BJ (cell line): Measurements from ENCODE around the gene SPNS3. TPM values are rescaled to one million over a fixed set of nuclear protein-coding genes. Genes with fewer than 3 reads are reported as not detected.

Source experiments
- CTCF ChIA-PET: fragments of 350-600 bp; formaldehyde crosslinking; extraction: SDS; loops from one replicate; lab custom pipeline; 2021; ENCODE audit warnings: antibody characterized with exemption, inconsistent platforms; lab: Yijun Ruan, JAX
- POLR2A ChIA-PET: fragments of 300-600 bp; sonication (Branson Sonifier 250); formaldehyde crosslinking; extraction: SDS; loops from one replicate; lab custom pipeline; 2021; ENCODE audit warnings: antibody characterized with exemption; lab: Charles Lee
- DNase-seq: peaks from one replicate; pipeline ENCODE4 v3.0.0-alpha.2; 2011; ENCODE audit warnings: low read depth
- H3K27me3 ChIP-seq: 2 replicates; pipeline ENCODE4 v1.6.0; 2011; ENCODE audit warnings: low read length; ENCODE audit not compliant: control insufficient read depth, insufficient read depth
- H3K36me3 ChIP-seq: 2 replicates; pipeline ENCODE4 v1.5.1; 2011; ENCODE audit warnings: low read length; ENCODE audit not compliant: control insufficient read depth, insufficient read depth
- H3K4me3 ChIP-seq: 2 replicates; pipeline ENCODE4 v1.5.1; 2011; ENCODE audit warnings: low read depth, mild to moderate bottlenecking, control low read depth, low read length
- CTCF ChIP-seq: IDR thresholded peaks from 2 replicates; pipeline ENCODE4 v1.5.1; 2011; ENCODE audit warnings: low read depth, mild to moderate bottlenecking, control low read depth, inconsistent platforms, low read length, moderate library complexity; ENCODE audit not compliant: insufficient read depth
- polyA plus RNA-seq: library from polyadenylated mRNA; depleted of rRNA; stranded (reverse); fragments of >200 nt; gene quantifications from 2 replicates; pipeline ENCODE4 v1.2.3, GENCODE V29; 2011

Gene SPNS3
- polyA plus RNA-seq, 1 experiment = not detected

DNA sequence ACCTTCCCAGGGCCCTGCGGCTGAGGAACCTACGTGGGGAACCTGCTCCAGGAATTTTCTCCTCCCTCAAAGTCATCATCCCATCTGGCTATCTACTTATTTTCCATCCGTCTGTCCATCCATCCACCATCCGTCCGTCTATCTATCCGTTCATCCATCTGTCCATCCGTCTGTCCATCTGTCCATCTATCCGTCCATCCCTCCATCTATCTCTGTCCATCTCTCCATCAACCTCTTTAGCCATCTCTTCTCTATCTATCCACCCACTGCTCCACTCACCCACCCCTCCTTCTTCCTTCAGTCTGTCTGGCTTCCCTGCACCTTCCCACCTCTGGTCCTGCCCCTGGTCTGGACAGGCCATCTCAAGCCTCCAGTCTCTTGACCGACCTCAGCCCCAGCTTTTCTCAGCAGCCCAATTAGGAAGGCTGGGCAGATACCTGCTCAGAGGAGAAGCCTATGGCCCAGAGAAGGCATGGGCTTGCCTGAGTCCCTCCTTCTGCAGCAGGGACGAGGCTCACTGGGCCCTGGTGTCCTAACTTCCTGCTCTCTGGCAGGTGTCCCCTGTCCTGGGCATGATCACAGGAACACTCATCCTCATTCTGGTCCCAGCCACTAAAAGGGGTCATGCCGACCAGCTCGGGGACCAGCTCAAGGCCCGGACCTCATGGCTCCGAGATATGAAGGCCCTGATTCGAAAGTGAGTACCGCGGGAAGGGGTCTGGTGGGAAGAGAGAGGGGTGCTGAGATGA, 98.4 kb downstream of the SPNS3 start:
- POLR2A ChIA-PET = no interaction called here
- no peak for TF ChIP-seq CTCF
- CTCF ChIA-PET = no interaction called here
- H3K36me3 ChIP-seq = no peaks in the 10 kb centered on the region
- no peak for DNase-seq
- H3K4me3 ChIP-seq = no peak overlapping the region
- H3K27me3 ChIP-seq = peaks cover 3% of the 10 kb centered on the region; the same call in 1 of the 2 replicates

DNA sequence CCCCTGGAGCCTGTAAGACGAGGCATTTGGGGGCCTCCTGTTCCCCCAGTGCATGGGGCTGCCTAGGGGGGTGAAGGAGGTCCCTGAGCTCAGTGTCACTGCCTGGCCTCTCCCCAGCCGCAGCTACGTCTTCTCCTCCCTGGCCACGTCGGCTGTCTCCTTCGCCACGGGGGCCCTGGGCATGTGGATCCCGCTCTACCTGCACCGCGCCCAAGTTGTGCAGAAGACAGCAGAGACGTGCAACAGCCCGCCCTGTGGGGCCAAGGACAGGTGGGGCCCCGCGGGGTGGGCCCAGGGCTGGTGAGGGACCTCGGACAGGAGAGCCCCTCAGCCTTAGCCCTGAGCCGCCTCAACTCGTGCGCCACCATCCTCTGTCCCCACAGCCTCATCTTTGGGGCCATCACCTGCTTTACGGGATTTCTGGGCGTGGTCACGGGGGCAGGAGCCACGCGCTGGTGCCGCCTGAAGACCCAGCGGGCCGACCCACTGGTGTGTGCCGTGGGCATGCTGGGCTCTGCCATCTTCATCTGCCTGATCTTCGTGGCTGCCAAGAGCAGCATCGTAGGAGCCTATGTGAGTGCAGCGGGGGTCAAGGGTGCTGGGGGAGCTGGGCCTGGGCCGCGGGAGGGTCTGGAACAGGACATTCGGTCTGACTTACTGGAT, 99.3 kb downstream of the SPNS3 start:
- CTCF ChIA-PET = no interaction called here
- DNase-seq = no peak
- Histone ChIP-seq H3K36me3 (peaks cover 2% of the 10 kb centered on the region; the same call in 1 of the 2 replicates), H3K4me3 (no peak overlapping the region), H3K27me3 (0 out of 2 replicates have a peak, but pooled peaks cover 2% of the 10 kb centered on the region)
- no peak for TF ChIP-seq CTCF
- POLR2A ChIA-PET = no interaction called here

GRCh38 chr17:4533523-4534504, 100.1 kb downstream of the SPNS3 start:
- ChIA-PET POLR2A (no interaction called here), CTCF (interaction anchor here (1.0 to 1.3 kb wide), 2 partner anchors 9 to 33 kb away, joined by 3 to 4 read pairs; no protein-coding TSS in a partner anchor)
- Histone ChIP-seq H3K36me3 (peaks cover 6% of the 10 kb centered on the region), H3K27me3 (0 out of 2 replicates have a peak, but pooled peaks cover 2% of the 10 kb centered on the region), H3K4me3 (no peak overlapping the region)
- DNase-seq = no peak
- no peak for TF ChIP-seq CTCF

- Histone ChIP-seq H3K36me3 (peaks cover 7% of the 10 kb centered on the region), H3K27me3 (0 out of 2 replicates have a peak, but pooled peaks cover 2% of the 10 kb centered on the region), H3K4me3 (no peak overlapping the region)
- ChIA-PET POLR2A (no interaction called here), CTCF (interaction anchor here (1.0 to 1.3 kb wide), 2 partner anchors 10 to 32 kb away, joined by 3 to 4 read pairs; no protein-coding TSS in a partner anchor)
- DNase-seq = no peak
- no peak for TF ChIP-seq CTCF
Observed at GRCh38 chr17:4534515-4534914, 100.8 kb downstream of the SPNS3 start.
